ENCODE results near the gene IL23A.

- TF ChIP-seq POLR2A (IDR thresholded peaks at IDR 0.05; ENCODE audit: low read depth, low read length) (no peak), TAF1 (IDR thresholded peaks at IDR 0.05; ENCODE audit: low read depth, low read length) (no peak), POLR2AphosphoS5 (IDR thresholded peaks at IDR 0.05; ENCODE audit: low read depth, low read length) (no peak)
Measured at GRCh38 chr12:56321027-56321426, 17.7 kb upstream of the IL23A start.
